GM12892 (cell line): Measurements from ENCODE around the gene CLIC5.

Experiments used
- POLR2A ChIP-seq: IDR thresholded peaks from 2 replicates; pipeline ENCODE4 v1.6.1; 2011; ENCODE audit warnings: low read depth, low read length, control low read depth
- POLR2AphosphoS5 ChIP-seq: IDR thresholded peaks from 2 replicates; pipeline ENCODE4 v1.6.1; 2011; ENCODE audit warnings: low read depth, low read length, control low read depth
- TAF1 ChIP-seq: IDR thresholded peaks from 2 replicates; pipeline ENCODE4 v1.6.1; 2011; ENCODE audit warnings: low read depth, mild to moderate bottlenecking, control low read depth, low read length, borderline replicate concordance

DNA sequence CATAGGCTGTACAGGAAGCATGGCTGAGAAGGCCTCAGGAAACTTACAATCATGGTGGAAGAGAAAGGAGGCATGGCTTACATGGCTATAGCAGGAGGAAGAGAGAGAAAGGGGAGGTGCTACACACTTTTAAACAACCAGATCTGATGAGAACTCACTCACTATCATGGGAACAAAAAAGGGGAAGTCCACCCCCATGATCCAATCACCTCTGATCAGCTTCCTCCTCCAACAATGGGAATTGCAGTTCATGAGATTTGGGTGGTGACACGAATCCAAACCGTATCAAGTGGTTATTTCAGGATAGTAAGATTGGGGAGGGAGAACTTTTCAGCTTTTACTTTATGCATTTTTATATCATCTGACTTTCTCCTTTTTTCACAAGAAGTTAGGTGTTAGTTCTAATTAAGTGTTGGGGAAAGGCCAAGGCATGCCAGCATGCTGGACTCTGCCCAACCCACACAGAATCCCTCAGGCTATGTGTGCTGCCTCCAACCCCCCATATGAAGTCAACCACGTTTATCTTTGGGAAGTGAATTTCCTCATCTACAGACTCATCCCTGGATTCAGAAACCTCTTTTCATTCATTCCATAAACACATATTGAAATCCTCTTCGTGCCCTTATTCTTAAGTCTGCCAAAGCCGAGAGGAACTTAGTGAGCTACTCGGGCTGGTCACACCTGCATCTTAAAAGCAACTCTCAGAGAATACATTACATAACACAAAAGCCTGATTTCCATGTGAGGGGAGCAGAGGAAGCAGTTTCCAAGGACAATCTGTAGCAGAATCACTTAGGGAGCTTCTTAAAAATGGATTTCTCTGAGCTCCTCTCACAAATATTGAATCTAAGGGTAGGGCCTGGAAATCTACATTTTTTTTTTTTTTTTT lies 16.7 kb upstream of the CLIC5 start:
- TF ChIP-seq POLR2A (no peak), POLR2AphosphoS5 (no peak), TAF1 (no peak)
